Germinal center (tissue), 1 donor: ENCODE data around the gene NFATC1.

Experiments used
- DNase-seq: peaks from one replicate; pipeline ENCODE4 v3.0.0; 2012; ENCODE audit warnings: mixed read lengths, low spot score

The NFATC1 gene

DNA sequence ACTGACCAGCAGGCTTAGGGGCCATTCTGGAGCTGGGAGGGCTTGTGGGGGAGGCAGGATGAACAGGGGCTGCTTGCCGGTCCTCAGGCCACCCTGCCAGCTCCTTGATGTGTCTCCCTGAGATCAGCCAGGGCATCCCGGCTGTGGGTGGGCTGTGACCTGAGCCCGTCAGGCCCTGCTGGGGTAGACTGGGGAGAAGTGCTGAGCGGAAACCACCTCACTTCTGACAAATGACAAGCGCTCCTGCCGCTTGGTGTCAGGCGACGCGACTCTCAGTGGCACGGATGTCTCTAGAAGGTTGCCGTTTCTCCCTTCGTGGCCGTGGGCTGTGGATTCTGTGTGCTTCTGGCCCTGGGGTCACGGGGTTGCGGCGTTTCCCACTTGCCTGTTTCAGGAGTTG lies 45.7 kb downstream of the NFATC1 start:
- no peak for DNase-seq

DNA sequence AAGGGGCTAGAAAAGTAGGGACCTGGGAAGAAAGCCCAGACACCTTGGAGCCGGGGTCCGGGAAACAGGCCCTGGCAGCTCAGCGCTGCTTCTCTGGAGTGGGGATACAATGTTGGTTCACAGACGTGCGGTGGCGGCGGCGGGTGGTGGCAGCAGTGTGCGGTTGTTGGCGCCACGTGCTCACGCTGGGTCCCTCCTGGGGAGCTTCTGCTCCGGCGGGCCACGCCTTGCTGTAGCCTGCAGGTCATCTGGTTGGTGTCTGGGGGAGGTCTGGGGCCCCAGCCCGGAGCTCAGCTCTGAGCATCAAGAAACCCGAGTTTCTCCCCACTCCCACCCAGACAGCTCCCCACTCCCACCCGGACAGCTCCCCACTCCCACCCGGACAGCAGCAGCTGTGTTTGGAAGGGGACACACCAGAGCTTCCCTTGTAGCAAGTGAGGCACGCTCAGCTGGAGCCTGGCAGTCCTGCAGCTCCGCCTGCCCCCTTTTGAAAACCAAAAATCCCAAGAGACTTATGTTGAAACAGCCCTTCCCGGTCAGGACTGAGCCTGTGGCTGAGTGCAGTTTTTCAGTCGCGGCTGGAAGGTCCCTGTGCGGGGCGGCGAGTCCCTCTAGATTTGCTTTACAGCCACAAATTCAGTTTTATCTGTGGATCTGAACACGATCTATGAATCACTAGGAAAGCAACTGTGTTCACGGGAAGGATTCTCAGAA lies 46.9 kb downstream of the NFATC1 start:
- DNase-seq, result no peak

- no peak for DNase-seq
Observed at GRCh38 chr18:79445221-79445620, 49.5 kb downstream of the NFATC1 start.

DNA sequence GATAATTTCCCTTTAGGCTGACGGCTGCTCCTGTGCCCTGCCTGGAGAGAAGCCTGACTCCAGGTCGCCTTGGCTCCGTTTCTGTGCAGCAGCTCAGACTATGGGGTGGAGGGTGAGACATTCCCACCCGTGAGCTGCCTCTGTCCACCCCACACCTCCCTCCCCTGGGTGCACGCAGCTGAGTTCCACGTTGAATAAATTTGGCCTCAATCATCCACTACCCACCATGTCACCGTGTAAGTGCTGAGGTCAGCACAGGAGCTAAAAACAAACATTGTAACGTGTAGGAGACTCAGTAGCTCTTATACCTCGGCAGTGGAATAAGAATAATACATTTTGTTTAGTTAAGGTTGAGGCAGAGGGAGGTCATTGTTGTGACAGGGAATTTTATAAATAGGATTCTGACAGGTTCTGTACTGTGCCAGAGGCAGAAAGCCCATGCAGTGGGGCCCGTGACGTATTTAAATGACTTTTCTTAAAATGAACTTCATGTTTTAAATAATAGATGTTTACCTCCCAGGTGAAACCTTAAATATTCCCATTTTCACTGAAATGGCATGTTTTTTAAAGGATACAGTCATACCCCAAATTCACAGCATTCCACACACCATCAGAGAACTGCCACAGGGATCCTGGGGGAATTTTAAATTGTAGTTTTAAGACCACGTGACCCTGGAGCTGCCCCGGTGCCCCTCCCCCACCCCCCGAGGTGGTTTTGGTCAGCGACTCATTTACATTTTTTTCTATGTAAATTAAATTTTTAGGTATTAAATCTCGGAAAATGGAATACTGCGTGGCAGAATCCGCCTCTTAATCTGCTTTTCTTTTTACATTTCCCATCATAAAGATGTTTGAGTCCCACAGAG lies 50.2 kb downstream of the NFATC1 start:
- DNase-seq, result no peak

GRCh38 chr18:79446931-79447330 lies 51.2 kb downstream of the NFATC1 start:
- no peak for DNase-seq

GRCh38 chr18:79447703-79448367 lies 52.1 kb downstream of the NFATC1 start:
- DNase-seq, result no peak

DNA sequence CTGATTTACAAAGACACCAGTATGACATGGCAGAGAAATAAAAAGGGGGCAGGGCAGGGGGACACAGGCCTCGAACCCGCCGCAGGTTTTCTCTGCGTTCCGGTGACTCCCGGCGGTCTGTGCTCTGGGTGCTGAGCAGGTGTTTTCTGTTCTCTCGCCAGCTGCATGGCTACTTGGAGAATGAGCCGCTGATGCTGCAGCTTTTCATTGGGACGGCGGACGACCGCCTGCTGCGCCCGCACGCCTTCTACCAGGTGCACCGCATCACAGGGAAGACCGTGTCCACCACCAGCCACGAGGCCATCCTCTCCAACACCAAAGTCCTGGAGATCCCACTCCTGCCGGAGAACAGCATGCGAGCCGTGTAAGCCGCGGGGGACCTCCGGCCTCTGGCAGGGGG lies 52.9 kb downstream of the NFATC1 start:
- DNase-seq, result no peak

- no peak for DNase-seq
Observed at GRCh38 chr18:79449551-79450288, 54.0 kb downstream of the NFATC1 start.

DNA sequence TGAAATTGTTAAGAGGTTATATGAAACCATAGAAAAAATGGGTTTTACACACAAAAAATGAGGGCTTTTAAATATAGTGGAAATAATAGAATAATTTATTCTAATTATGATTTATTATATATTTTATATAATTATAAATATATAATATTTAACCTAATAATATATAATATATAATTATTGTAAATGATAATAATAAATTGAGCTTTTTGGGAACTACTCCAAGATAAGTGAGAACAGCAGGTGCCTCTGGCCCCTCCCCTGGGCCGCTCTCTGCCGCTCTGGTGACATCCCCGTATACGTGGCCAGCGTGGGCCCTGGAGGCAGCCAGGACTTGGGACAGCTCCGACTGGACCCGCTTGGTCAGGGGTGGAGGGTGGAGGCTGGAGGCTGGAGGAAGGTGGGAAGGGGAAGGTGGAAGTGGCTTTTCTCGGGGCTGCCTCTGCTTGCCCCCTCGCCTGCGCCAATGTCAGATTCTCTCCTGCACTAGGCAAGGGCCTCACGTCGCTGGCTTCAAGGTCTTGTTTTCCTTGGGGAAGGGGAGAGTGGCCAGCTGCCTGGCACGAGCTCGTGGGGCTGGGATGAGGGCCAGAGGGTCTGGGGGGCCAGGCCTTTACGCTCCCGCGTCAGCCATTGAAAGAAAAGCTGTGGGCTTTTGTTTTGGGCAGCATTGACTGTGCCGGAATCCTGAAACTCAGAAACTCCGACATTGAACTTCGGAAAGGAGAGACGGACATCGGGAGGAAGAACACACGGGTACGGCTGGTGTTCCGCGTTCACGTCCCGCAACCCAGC lies 54.8 kb downstream of the NFATC1 start:
- no peak for DNase-seq

DNA sequence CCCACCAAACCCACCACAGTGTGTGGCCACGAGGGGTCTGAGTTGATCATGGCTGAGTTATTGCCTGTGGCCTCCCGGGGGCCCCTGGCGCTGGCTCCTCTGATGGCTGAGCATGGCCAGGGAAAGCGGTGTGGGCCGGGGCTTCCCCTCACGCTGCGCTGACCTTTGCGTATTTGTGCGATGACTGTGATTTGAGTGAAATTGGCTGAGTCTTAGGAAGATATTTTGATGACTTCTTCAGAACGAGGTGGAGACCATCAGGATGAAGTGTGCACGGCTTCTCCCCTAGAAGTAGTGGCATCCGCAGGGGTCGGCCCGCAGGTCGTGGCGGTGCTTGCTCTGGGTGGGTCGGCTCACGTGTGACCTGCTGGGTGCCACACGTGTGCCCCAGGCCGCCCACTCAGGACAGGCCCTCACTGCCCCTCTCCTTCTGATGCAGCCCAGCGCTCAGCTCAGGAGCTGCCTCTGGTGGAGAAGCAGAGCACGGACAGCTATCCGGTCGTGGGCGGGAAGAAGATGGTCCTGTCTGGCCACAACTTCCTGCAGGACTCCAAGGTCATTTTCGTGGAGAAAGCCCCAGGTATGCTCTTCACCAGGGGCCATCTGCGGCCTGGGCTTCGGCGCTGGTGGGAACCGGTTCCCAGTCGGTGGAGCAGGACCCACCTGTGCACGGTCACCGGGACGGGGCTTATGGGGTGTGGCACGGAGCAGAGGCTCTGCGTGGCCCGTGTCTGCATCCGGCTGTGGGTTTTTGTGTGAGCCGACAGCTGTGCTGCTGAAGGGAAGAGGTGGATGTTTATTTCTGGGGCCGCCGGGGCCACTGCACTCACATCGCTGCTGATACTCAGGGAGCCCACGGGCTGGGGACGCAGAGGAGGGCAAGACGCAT lies 55.8 kb downstream of the NFATC1 start:
- DNase-seq, result no peak

DNA sequence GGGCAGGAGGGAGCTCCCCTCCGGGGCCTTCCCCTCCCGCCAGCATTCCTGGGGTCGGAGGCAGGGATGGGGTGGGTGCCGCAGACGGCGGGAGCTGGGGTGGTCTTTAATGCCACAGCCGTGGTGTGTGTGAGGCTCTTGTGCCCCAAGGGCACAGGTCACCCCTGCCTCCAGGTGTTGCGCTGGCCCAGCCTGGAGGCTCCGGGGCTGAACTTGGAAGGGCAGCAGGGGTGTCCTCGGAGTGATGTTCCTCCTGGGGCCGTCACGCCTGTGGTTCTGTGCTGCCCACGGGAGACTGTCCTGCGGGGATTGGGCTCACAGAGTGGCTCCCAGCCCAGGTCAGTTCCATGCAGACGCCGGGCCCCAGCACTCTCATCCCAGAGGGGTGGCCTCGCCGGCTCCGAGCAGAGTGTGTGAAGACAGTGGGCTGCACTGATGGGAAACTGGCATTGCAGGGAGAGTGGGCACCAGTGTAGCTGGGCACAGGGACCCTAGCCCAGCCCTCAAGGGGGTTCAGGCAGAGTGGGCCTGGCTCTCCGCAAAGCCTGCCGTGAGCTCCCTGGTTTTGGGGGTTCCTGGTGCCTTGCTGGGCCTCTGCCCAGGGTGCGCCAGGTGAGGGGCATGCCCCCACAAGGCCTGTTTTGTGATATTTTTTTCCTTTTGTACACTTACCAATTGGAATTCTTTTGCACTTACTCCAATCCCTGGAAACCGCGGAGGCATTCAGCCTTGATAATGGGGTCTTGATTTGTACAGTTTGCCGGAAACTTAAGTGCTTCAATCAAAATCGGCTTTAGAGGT lies 56.7 kb downstream of the NFATC1 start:
- DNase-seq, result no peak

GRCh38 chr18:79452991-79453645 lies 57.4 kb downstream of the NFATC1 start:
- no peak for DNase-seq

GRCh38 chr18:79453816-79454735 lies 58.3 kb downstream of the NFATC1 start:
- no peak for DNase-seq

- DNase-seq, result no peak
Observed at GRCh38 chr18:79455261-79455660, 59.5 kb downstream of the NFATC1 start.

GRCh38 chr18:79456105-79456980 lies 60.6 kb downstream of the NFATC1 start:
- DNase-seq, result no peak

- DNase-seq, result no peak
Observed at GRCh38 chr18:79457239-79457638, 61.5 kb downstream of the NFATC1 start.

DNA sequence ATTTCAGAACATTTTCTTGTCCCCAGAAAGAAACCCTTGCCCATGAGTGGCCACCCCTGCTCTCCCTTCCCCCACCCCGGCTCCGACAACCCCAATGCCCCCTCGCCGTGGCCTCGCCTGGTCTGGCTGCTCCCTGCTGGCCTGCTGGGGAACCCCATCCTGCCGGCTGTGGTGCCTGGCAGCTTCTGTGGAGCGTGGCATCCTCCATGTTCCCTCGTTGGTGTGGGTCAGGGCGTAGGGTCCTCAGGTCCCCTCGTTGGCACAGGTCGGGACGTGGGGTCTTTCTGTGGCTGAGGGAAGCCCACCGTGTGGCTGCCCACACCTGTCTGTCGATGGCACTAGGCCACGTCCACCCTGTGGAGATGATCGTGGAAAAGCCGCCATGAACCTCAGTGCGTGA lies 61.9 kb downstream of the NFATC1 start:
- DNase-seq, result no peak
